ENCODE measurements around the gene PWWP2B.

Gene PWWP2B

GRCh38 chr10:132387764-132388210 lies 9.2 kb upstream of the PWWP2B start:
- no peak overlapping the region for H3K27ac ChIP-seq
- TF ChIP-seq ZFX (IDR thresholded peaks at IDR 0.05) (no peak), CTCF (conservative IDR thresholded peaks at IDR 0.05) (peak; percentile 68)

- no peak overlapping the region for H3K27ac ChIP-seq
- TF ChIP-seq ZFX (IDR thresholded peaks at IDR 0.05) (no peak), CTCF (conservative IDR thresholded peaks at IDR 0.05) (no peak)
Measured at GRCh38 chr10:132388891-132389432, 8.0 kb upstream of the PWWP2B start.

GRCh38 chr10:132389433-132390169 lies 7.4 kb upstream of the PWWP2B start:
- no peak overlapping the region for H3K27ac ChIP-seq
- no peak for TF ChIP-seq ZFX (IDR thresholded peaks at IDR 0.05)
- TF ChIP-seq CTCF (conservative IDR thresholded peaks at IDR 0.05), result no peak

- TF ChIP-seq CTCF (conservative IDR thresholded peaks at IDR 0.05) (no peak), ZFX (IDR thresholded peaks at IDR 0.05) (no peak)
- H3K27ac ChIP-seq, result no peak overlapping the region
Measured at GRCh38 chr10:132390170-132390920, 6.7 kb upstream of the PWWP2B start.

GRCh38 chr10:132390921-132391675 lies 5.9 kb upstream of the PWWP2B start:
- H3K27ac ChIP-seq, result no peak overlapping the region
- no peak for TF ChIP-seq ZFX (IDR thresholded peaks at IDR 0.05)

- no peak overlapping the region for H3K27ac ChIP-seq
- TF ChIP-seq CTCF (conservative IDR thresholded peaks at IDR 0.05) (no peak), ZFX (IDR thresholded peaks at IDR 0.05) (no peak)
Measured at GRCh38 chr10:132391676-132392020, 5.4 kb upstream of the PWWP2B start.

- TF ChIP-seq CTCF (conservative IDR thresholded peaks at IDR 0.05) (no peak), ZFX (IDR thresholded peaks at IDR 0.05) (no peak)
- H3K27ac ChIP-seq, result no peak overlapping the region
Measured at GRCh38 chr10:132392184-132392800, 4.7 kb upstream of the PWWP2B start.
